Skeletal muscle tissue (tissue), 4 donors: Measurements from ENCODE around the gene ENOX2. TPM values are rescaled to one million over a fixed set of nuclear protein-coding genes. Genes with fewer than 3 reads are reported as not detected.
A peak's percentile ranks its signal among the peaks of the same experiment; 100 is the strongest.

ENCODE experiments used
- H3K27ac ChIP-seq: one replicate; pipeline ENCODE4 v1.7.0; 2013; ENCODE audit warnings: mild to moderate bottlenecking, low read depth, low read length, inconsistent platforms
- H3K27me3 ChIP-seq, 3 donors: one replicate each; pipeline ENCODE4 v1.7.0; 2013; ENCODE audit warnings: low read length in 3 of 3; ENCODE audit not compliant: control insufficient read depth in 3 of 3, insufficient read depth in 3 of 3
- H3K36me3 ChIP-seq, 3 donors: one replicate each; pipeline ENCODE4 v1.7.0; 2013; ENCODE audit warnings: low read length in 3 of 3; ENCODE audit not compliant: control insufficient read depth in 3 of 3, insufficient read depth in 3 of 3
- H3K4me1 ChIP-seq, 3 donors: one replicate each; pipeline ENCODE4 v1.7.0; 2013; ENCODE audit warnings: low read length in 3 of 3, mild to moderate bottlenecking in 3 of 3; ENCODE audit not compliant: control insufficient read depth in 3 of 3, insufficient read depth in 3 of 3
- H3K4me3 ChIP-seq, 3 donors: one replicate each; pipeline ENCODE4 v1.7.0; 2013; ENCODE audit warnings: low read length in 3 of 3
- H3K9ac ChIP-seq, 3 donors: one replicate each; pipeline ENCODE4 v1.7.0; 2013; ENCODE audit warnings: low read length in 3 of 3, mild to moderate bottlenecking in 3 of 3, moderate library complexity in 2 of 3, low read depth in 1 of 3
- H3K9me3 ChIP-seq, 3 donors: one replicate each; pipeline ENCODE4 v1.7.0; 2013; ENCODE audit warnings: low read length in 3 of 3; ENCODE audit not compliant: control insufficient read depth in 3 of 3
- total RNA-seq: library from RNA; depleted of rRNA; stranded (reverse); fragments of >200 nt; gene quantifications from one replicate; pipeline ENCODE4 v1.2.3, GENCODE V29; 2014
- donor health status: Osteomylitis.

The ENOX2 gene
- total RNA-seq, 1 donor from 2014 or later = 11.5 TPM

GRCh38 chrX:130741584-130741983, 161.4 kb downstream of the ENOX2 start:
- Histone ChIP-seq H3K9me3 (no peaks in the 10 kb centered on the region), H3K36me3 (no peaks in the 10 kb centered on the region), H3K27me3 (no peaks in the 10 kb centered on the region), H3K4me1 (no peaks in the 10 kb centered on the region), H3K27ac (no peak overlapping the region), H3K9ac (no peak overlapping the region), H3K4me3 (peak overlapping the region in 1 of 3 donors; percentile 48)

- peak overlapping the region in 1 of 3 donors; percentile 48 for H3K4me3 ChIP-seq
Observed at GRCh38 chrX:130741151-130741550, 161.9 kb downstream of the ENOX2 start.

GRCh38 chrX:130738638-130739195, 164.3 kb downstream of the ENOX2 start:
- no peak overlapping the region for H3K27ac ChIP-seq
- H3K4me3 ChIP-seq = no peak overlapping the region
- no peaks in the 10 kb centered on the region for H3K27me3 ChIP-seq
- H3K9ac ChIP-seq = no peak overlapping the region
- H3K4me1 ChIP-seq = peaks cover 0 to 3% (median 0%) of the 10 kb centered on the region in 3 donors
- no peaks in the 10 kb centered on the region for H3K36me3 ChIP-seq
- no peaks in the 10 kb centered on the region for H3K9me3 ChIP-seq

More at GRCh38 chrX:130741151-130741550, 161.9 kb downstream of the ENOX2 start:
- Histone ChIP-seq H3K9ac (no peak overlapping the region), H3K36me3 (no peaks in the 10 kb centered on the region), H3K9me3 (no peaks in the 10 kb centered on the region), H3K27me3 (no peaks in the 10 kb centered on the region), H3K27ac (no peak overlapping the region), H3K4me1 (no peaks in the 10 kb centered on the region)

GRCh38 chrX:130734713-130735112, 168.3 kb downstream of the ENOX2 start:
- Histone ChIP-seq H3K36me3 (no peaks in the 10 kb centered on the region), H3K9ac (no peak overlapping the region), H3K27ac (no peak overlapping the region), H3K4me3 (no peak overlapping the region), H3K27me3 (no peaks in the 10 kb centered on the region), H3K9me3 (no peaks in the 10 kb centered on the region), H3K4me1 (peaks cover 0 to 3% (median 0%) of the 10 kb centered on the region in 3 donors)

GRCh38 chrX:130728208-130728607, 174.8 kb downstream of the ENOX2 start:
- Histone ChIP-seq H3K27me3 (no peaks in the 10 kb centered on the region), H3K9me3 (peaks cover 0 to 5% (median 2%) of the 10 kb centered on the region in 3 donors), H3K4me3 (no peak overlapping the region), H3K4me1 (no peaks in the 10 kb centered on the region), H3K9ac (no peak overlapping the region), H3K36me3 (no peaks in the 10 kb centered on the region), H3K27ac (no peak overlapping the region)

- Histone ChIP-seq H3K4me1 (no peaks in the 10 kb centered on the region), H3K27ac (no peak overlapping the region), H3K9ac (no peak overlapping the region), H3K27me3 (no peaks in the 10 kb centered on the region), H3K4me3 (no peak overlapping the region), H3K9me3 (peaks cover 0 to 5% (median 2%) of the 10 kb centered on the region in 3 donors), H3K36me3 (no peaks in the 10 kb centered on the region)
Observed at GRCh38 chrX:130726661-130727060, 176.3 kb downstream of the ENOX2 start.

- Histone ChIP-seq H3K9ac (no peak overlapping the region), H3K4me1 (no peaks in the 10 kb centered on the region), H3K4me3 (no peak overlapping the region), H3K9me3 (peaks cover 0 to 5% (median 2%) of the 10 kb centered on the region in 3 donors), H3K27me3 (no peaks in the 10 kb centered on the region), H3K36me3 (no peaks in the 10 kb centered on the region), H3K27ac (no peak overlapping the region)
Observed at GRCh38 chrX:130725519-130725918, 177.5 kb downstream of the ENOX2 start.

- no peak overlapping the region for H3K9ac ChIP-seq
- no peak overlapping the region for H3K27ac ChIP-seq
- H3K36me3 ChIP-seq = no peaks in the 10 kb centered on the region
- H3K27me3 ChIP-seq = no peaks in the 10 kb centered on the region
- no peak overlapping the region for H3K4me3 ChIP-seq
- peaks cover 2 to 20% (median 4%) of the 10 kb centered on the region in 3 donors for H3K4me1 ChIP-seq
- H3K9me3 ChIP-seq = no peaks in the 10 kb centered on the region
Observed at GRCh38 chrX:130719413-130719812, 183.6 kb downstream of the ENOX2 start.

GRCh38 chrX:130718137-130718536, 184.9 kb downstream of the ENOX2 start:
- Histone ChIP-seq H3K9me3 (no peaks in the 10 kb centered on the region), H3K27me3 (no peaks in the 10 kb centered on the region), H3K27ac (no peak overlapping the region), H3K9ac (no peak overlapping the region), H3K36me3 (no peaks in the 10 kb centered on the region), H3K4me1 (peaks cover 6 to 26% (median 10%) of the 10 kb centered on the region in 3 donors), H3K4me3 (no peak overlapping the region)

- no peaks in the 10 kb centered on the region for H3K9me3 ChIP-seq
- no peaks in the 10 kb centered on the region for H3K27me3 ChIP-seq
- no peak overlapping the region for H3K4me3 ChIP-seq
- peaks cover 6 to 30% (median 10%) of the 10 kb centered on the region in 3 donors for H3K4me1 ChIP-seq
- peak overlapping the region; percentile 13 for H3K27ac ChIP-seq
- H3K9ac ChIP-seq = no peak overlapping the region
- no peaks in the 10 kb centered on the region for H3K36me3 ChIP-seq
Observed at GRCh38 chrX:130716781-130717413, 186.1 kb downstream of the ENOX2 start.
